D341Med (cell line): Measurements from ENCODE around the gene MCM10.
"Not testable (repeated sequence)": the region's sequence is repeated elsewhere in the genome, so short reads cannot be mapped to it uniquely, and the experiment has no call there.

Experiments used
- DNase-seq: peaks from one replicate; pipeline ENCODE4 v3.0.0; 2012; ENCODE audit warnings: low spot score

MCM10 gene

GRCh38 chr10:13160934-13161856 is at the start of gene MCM10:
TSS of gene MCM10 (plus strand) at chr10:13161558. CDS start at chr10:13164203, 2,645 bp downstream.
- peak; percentile 98 for DNase-seq

GRCh38 chr10:13113544-13113943 is 47.8 kb upstream of the MCM10 start:
- DNase-seq: no peak

- no peak for DNase-seq
These were observed 45.2 kb upstream of the MCM10 start for GRCh38 chr10:13115832-13116803.

GRCh38 chr10:13117841-13118783 is 43.2 kb upstream of the MCM10 start:
- no peak for DNase-seq

- DNase-seq: no peak
These were observed 42.5 kb upstream of the MCM10 start for GRCh38 chr10:13118784-13119410.

GRCh38 chr10:13120786-13121499 is 40.4 kb upstream of the MCM10 start:
- DNase-seq: peak; percentile 40

GRCh38 chr10:13121500-13121854 is 39.9 kb upstream of the MCM10 start:
- DNase-seq: no peak

GRCh38 chr10:13136651-13137050 is 24.7 kb upstream of the MCM10 start:
- DNase-seq: no peak

- DNase-seq: no peak
These were observed 22.2 kb upstream of the MCM10 start for GRCh38 chr10:13139150-13139549.

- no peak for DNase-seq
These were observed 21.7 kb upstream of the MCM10 start for GRCh38 chr10:13139676-13140075.

GRCh38 chr10:13140627-13141190 is 20.6 kb upstream of the MCM10 start:
- no peak for DNase-seq

- DNase-seq: no peak
These were observed 17.6 kb upstream of the MCM10 start for GRCh38 chr10:13143766-13144165.

GRCh38 chr10:13144814-13145213 is 16.5 kb upstream of the MCM10 start:
- no peak for DNase-seq

- no peak for DNase-seq
These were observed 15.0 kb upstream of the MCM10 start for GRCh38 chr10:13146379-13146778.

- no peak for DNase-seq
These were observed 14.2 kb upstream of the MCM10 start for GRCh38 chr10:13147161-13147560.

- DNase-seq: no peak
These were observed 9.1 kb upstream of the MCM10 start for GRCh38 chr10:13152296-13152695.

GRCh38 chr10:13155860-13156259 is 5.5 kb upstream of the MCM10 start:
- DNase-seq: not testable (repeated sequence)

- DNase-seq: no peak
These were observed 3.0 kb upstream of the MCM10 start for GRCh38 chr10:13158401-13158800.

GRCh38 chr10:13161857-13162271 is 506 bp downstream of the MCM10 start:
- peak; percentile 53 for DNase-seq

GRCh38 chr10:13163859-13164258 is 2.5 kb downstream of the MCM10 start:
- no peak for DNase-seq
